CD14-positive monocyte (primary cell): ENCODE data around the gene PACSIN2. TPM values are rescaled to one million over a fixed set of nuclear protein-coding genes. Genes with fewer than 3 reads are reported as not detected.

Experiments
- DNase-seq, 3 donors: peaks; one replicate each; pipeline ENCODE4 v3.0.0-alpha.2; 2011 to 2022
- H2AFZ ChIP-seq: 2 replicates; pipeline ENCODE4 v1.6.0; 2012; ENCODE audit warnings: mild to moderate bottlenecking, low read depth, low read length, inconsistent platforms; ENCODE audit not compliant: insufficient read depth, poor library complexity, severe bottlenecking
- H3K27ac ChIP-seq, 2 donors: 1 replicate in 1 of 2; 2 replicates in 1 of 2; pipeline ENCODE4 v1.5.1; 2012 to 2013; ENCODE audit warnings: low read length in 2 of 2, control low read depth in 1 of 2, inconsistent platforms in 1 of 2, low read depth in 1 of 2, mild to moderate bottlenecking in 1 of 2
- H3K27me3 ChIP-seq, 2 donors: one replicate each; pipeline versions ENCODE4 v1.6.0 to v1.6.1; 2011 to 2013; ENCODE audit warnings: low read length in 2 of 2; ENCODE audit not compliant: control insufficient read depth in 2 of 2, insufficient read depth in 2 of 2
- H3K36me3 ChIP-seq, 2 donors: replicated peaks in 1 of 2; 1 replicate in 1 of 2; 2 replicates in 1 of 2; pipeline versions ENCODE4 v1.5.1 to v1.6.1; 2012 to 2013; ENCODE audit warnings: low read length in 2 of 2, control low read depth in 1 of 2, inconsistent platforms in 1 of 2, mild to moderate bottlenecking in 1 of 2; ENCODE audit not compliant: insufficient read depth in 2 of 2, control insufficient read depth in 1 of 2
- H3K4me1 ChIP-seq, 2 donors: 1 replicate in 1 of 2; 2 replicates in 1 of 2; pipeline versions ENCODE4 v1.5.1 to v1.6.1; 2012 to 2013; ENCODE audit warnings: low read length in 2 of 2, control low read depth in 1 of 2, inconsistent platforms in 1 of 2, mild to moderate bottlenecking in 1 of 2, moderate library complexity in 1 of 2; ENCODE audit not compliant: insufficient read depth in 2 of 2, control insufficient read depth in 1 of 2
- H3K4me2 ChIP-seq: replicated peaks from 2 replicates; pipeline ENCODE3; 2012; ENCODE audit warnings: low read length, moderate library complexity, mild to moderate bottlenecking; ENCODE audit not compliant: poor library complexity, severe bottlenecking; ENCODE audit errors: extremely low read depth
- H3K4me3 ChIP-seq, 3 experiments: fragments of 200-600 bp in 1 of 3; sonication (generic) in 1 of 3; replicated peaks in 1 of 3; 1 replicate in 2 of 3; 2 replicates in 1 of 3; pipeline ENCODE4 v1.5.1; 2011 to 2013; ENCODE audit warnings: low read length in 3 of 3, mild to moderate bottlenecking in 3 of 3, control low read depth in 2 of 3, low read depth in 2 of 3, inconsistent platforms in 1 of 3, moderate library complexity in 1 of 3
- H3K79me2 ChIP-seq: 2 replicates; pipeline ENCODE4 v1.6.0; 2012; ENCODE audit warnings: mild to moderate bottlenecking, control low read depth, inconsistent platforms, low read length, moderate library complexity; ENCODE audit not compliant: insufficient read depth
- H3K9ac ChIP-seq: 2 replicates; pipeline ENCODE4 v1.6.0; 2017; ENCODE audit warnings: low read length, mild to moderate bottlenecking; ENCODE audit not compliant: insufficient read depth, poor library complexity, severe bottlenecking
- H3K9me3 ChIP-seq, 2 donors: replicated peaks in 1 of 2; 1 replicate in 1 of 2; 2 replicates in 1 of 2; pipeline versions ENCODE4 v1.5.1 to v1.6.1; 2012 to 2013; ENCODE audit warnings: low read length in 2 of 2, control low read depth in 1 of 2; ENCODE audit not compliant: control insufficient read depth in 1 of 2, insufficient read depth in 1 of 2
- H4K20me1 ChIP-seq: 2 replicates; pipeline ENCODE4 v1.6.0; 2012; ENCODE audit warnings: mild to moderate bottlenecking, low read length, control low read depth, moderate library complexity; ENCODE audit not compliant: insufficient read depth
- H3K27ac Mint-ChIP-seq, 7 donors: one replicate each; pipeline ENCODE4 v1.8.0; 2020; ENCODE audit warnings: mild to moderate bottlenecking in 7 of 7, mixed read lengths in 7 of 7, moderate library complexity in 6 of 7, inconsistent platforms in 2 of 7
- H3K27me3 Mint-ChIP-seq, 3 donors: one replicate each; pipeline ENCODE4 v1.8.0; 2021 to 2022; ENCODE audit warnings: low read depth in 3 of 3, mild to moderate bottlenecking in 3 of 3, mixed read lengths in 3 of 3, moderate library complexity in 3 of 3, inconsistent platforms in 1 of 3
- H3K36me3 Mint-ChIP-seq, 2 donors: one replicate each; pipeline ENCODE4 v1.8.0; 2020; ENCODE audit warnings: mixed read lengths in 2 of 2, inconsistent platforms in 1 of 2, mild to moderate bottlenecking in 1 of 2
- H3K4me1 Mint-ChIP-seq: one replicate; pipeline ENCODE4 v1.8.0; 2020; ENCODE audit warnings: mild to moderate bottlenecking, mixed read lengths
- H3K4me3 Mint-ChIP-seq, 2 donors: one replicate each; pipeline ENCODE4 v1.8.0; 2020; ENCODE audit warnings: mild to moderate bottlenecking in 2 of 2, mixed read lengths in 2 of 2, moderate library complexity in 1 of 2
- H3K9me3 Mint-ChIP-seq, 7 donors: one replicate each; pipeline ENCODE4 v1.8.0; 2020 to 2022; ENCODE audit warnings: mixed read lengths in 7 of 7, mild to moderate bottlenecking in 6 of 7, moderate library complexity in 6 of 7, inconsistent platforms in 2 of 7
- WGBS: methylation state at CpG from one replicate; pipeline ENCODE4 v1.1.5; 2013; ENCODE audit warnings: missing lambda C conversion rate; ENCODE audit not compliant: insufficient coverage; 5-methylcytosine and 5-hydroxymethylcytosine counted together
- intact Hi-C, 2 donors: fragments of 100-400 bp; cut with micrococcal nuclease; formaldehyde crosslinking; loops; one replicate each; pipeline versions ENCODE4 v1.15.0 to v1.15.1; 2023
- polyA plus RNA-seq, 3 donors: library from polyadenylated mRNA; depleted of rRNA in 1 of 3; unstranded in 2 of 3; stranded (reverse) in 1 of 3; fragments of 300-500 nt in 2 of 3; fragments of >200 nt in 1 of 3; fragmentation: Illumina TruSeq in 2 of 3; gene quantifications; 1 replicate in 2 of 3; 2 replicates in 1 of 3; pipeline ENCODE4 v1.2.3, GENCODE V29; 2012 to 2021
- TF ChIP-seq, protein P1 (sequence below): fragments of 200-600 bp; IDR thresholded peaks from one replicate; pipeline ENCODE4 v1.8.0; 2022; ENCODE audit warnings: antibody characterized with exemption, mild to moderate bottlenecking

The PACSIN2 gene
- polyA plus RNA-seq, 3 donors, result 31.2 to 45.7 (median 40.2) TPM

DNA sequence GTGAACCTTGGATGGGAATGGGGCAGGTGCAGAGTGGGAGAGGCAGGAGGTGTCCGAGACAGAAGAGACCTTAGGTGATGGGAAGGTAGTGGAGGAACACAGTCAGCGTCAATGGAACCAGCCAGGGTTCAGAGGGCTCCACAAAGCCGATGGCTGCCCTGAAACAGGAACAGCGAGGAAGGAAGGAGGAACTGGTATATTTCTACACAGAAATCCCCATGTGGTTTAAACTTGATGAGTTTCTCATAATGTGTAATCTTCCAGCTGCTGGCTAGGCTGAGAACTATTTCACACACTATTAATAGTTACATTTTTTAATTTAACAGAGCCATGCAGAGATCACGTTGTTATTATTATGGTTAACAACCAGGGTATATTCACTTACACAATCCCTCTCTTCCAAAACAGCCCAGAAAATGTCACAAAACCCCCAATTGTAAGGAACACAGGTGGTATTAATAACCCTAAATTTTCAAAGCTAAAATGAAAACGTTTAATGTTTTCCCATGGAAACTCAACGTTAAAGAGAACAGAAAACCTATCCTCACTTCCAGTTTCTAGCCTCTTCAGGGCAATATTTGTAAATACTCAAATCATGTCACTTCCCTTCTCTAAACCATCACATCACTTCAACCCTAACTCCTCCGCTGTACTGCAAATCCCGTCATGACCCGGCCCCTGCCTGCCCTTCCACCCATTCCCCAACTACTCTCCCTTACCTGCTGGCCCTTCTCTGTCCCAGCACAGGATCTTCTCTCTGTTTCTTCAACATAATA, 83.3 kb downstream of the PACSIN2 start:
- H3K79me2 ChIP-seq, result peaks cover 79% of the 10 kb centered on the region
- peak overlapping the region; percentile 93 to 99 for H3K27ac ChIP-seq
- peak overlapping the region; percentile 4 to 57 (median 7) for H3K4me3 ChIP-seq
- H3K9me3 ChIP-seq, result no peaks in the 10 kb centered on the region
- no peaks in the 10 kb centered on the region for H3K36me3 ChIP-seq
- peak overlapping the region; percentile 86 for H3K9ac ChIP-seq
- peaks cover 89% of the 10 kb centered on the region for H3K4me1 Mint-ChIP-seq
- H3K27ac Mint-ChIP-seq, result peak overlapping the region; percentile 100
- no peaks in the 10 kb centered on the region for H4K20me1 ChIP-seq
- H3K4me2 ChIP-seq, result peak overlapping the region; percentile 69
- peak overlapping the region; percentile 72 to 94 for H3K4me3 Mint-ChIP-seq
- TF ChIP-seq, protein P1, sequence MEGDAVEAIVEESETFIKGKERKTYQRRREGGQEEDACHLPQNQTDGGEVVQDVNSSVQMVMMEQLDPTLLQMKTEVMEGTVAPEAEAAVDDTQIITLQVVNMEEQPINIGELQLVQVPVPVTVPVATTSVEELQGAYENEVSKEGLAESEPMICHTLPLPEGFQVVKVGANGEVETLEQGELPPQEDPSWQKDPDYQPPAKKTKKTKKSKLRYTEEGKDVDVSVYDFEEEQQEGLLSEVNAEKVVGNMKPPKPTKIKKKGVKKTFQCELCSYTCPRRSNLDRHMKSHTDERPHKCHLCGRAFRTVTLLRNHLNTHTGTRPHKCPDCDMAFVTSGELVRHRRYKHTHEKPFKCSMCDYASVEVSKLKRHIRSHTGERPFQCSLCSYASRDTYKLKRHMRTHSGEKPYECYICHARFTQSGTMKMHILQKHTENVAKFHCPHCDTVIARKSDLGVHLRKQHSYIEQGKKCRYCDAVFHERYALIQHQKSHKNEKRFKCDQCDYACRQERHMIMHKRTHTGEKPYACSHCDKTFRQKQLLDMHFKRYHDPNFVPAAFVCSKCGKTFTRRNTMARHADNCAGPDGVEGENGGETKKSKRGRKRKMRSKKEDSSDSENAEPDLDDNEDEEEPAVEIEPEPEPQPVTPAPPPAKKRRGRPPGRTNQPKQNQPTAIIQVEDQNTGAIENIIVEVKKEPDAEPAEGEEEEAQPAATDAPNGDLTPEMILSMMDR, result no peak
- DNase-seq, result peak; percentile 84 to 96 (median 91)
- peaks cover 85% of the 10 kb centered on the region in 2 donors for H3K4me1 ChIP-seq
- 3% methylated on average over 7 of the region's 10 CpGs for WGBS
- no peaks in the 10 kb centered on the region for H3K27me3 ChIP-seq
- H2AFZ ChIP-seq, result peak overlapping the region; percentile 9
- intact Hi-C loops, result loop anchor here (2.0 to 10.0 kb wide), 4 partner anchors 31 to 223 kb away; partner anchors contain the start of gene TSPO (in 1 of the 2)
- peaks cover 0 to 2% (median 0%) of the 10 kb centered on the region in 7 donors for H3K9me3 Mint-ChIP-seq
- H3K36me3 Mint-ChIP-seq, result peaks cover 14 to 36% of the 10 kb centered on the region in 2 donors
- peaks cover 0 to 4% (median 1%) of the 10 kb centered on the region in 3 donors for H3K27me3 Mint-ChIP-seq

DNA sequence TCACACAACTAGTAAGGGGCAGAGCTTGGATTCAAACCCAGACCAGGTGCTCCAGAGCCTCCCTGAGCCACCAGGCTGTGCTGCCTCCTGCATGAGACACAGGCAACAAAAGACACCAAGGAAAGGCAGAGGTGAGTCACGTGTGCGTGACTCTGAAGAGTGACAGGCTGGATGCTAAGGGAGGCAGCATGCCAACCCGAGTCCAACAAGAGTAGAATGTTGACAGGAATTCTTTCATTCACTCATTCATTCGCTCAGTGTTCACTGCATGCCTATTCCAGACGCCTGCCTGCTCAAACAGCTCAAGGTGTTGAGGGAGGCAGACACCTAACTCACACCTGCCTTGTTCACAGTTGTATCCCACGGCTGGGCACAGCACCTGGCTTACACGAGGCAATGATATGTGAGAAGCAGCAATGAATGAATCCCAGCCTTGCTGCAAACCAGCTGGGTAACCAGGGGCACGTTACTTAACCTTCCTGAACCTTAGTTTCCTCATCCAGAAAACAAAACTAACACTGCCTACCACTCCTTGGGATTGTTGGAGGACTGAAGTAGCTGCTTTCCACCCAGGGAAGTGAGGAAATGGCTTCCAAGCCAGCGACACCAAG, 84.0 kb downstream of the PACSIN2 start:
- Mint-ChIP-seq H3K36me3 (peaks cover 18 to 40% of the 10 kb centered on the region in 2 donors), H3K4me3 (peak overlapping the region; percentile 72 to 94), H3K4me1 (peaks cover 89% of the 10 kb centered on the region), H3K27ac (peak overlapping the region; percentile 100), H3K9me3 (peaks cover 0 to 2% (median 0%) of the 10 kb centered on the region in 7 donors), H3K27me3 (peaks cover 0 to 4% (median 1%) of the 10 kb centered on the region in 3 donors)
- peaks cover 84 to 85% of the 10 kb centered on the region in 2 donors for H3K4me1 ChIP-seq
- no peaks in the 10 kb centered on the region for H4K20me1 ChIP-seq
- no peaks in the 10 kb centered on the region for H3K27me3 ChIP-seq
- intact Hi-C loops, result loop anchor here (2.0 to 10.0 kb wide), 4 partner anchors 32 to 224 kb away; partner anchors contain the start of gene TSPO (in 1 of the 2)
- no peaks in the 10 kb centered on the region for H3K36me3 ChIP-seq
- peak overlapping the region; percentile 86 for H3K9ac ChIP-seq
- no peaks in the 10 kb centered on the region for H3K9me3 ChIP-seq
- peak overlapping the region; percentile 93 to 99 for H3K27ac ChIP-seq
- TF ChIP-seq, protein P1, result peak; percentile 48
- H3K4me3 ChIP-seq, result peak overlapping the region; percentile 4 to 48 (median 7)
- H3K79me2 ChIP-seq, result peaks cover 79% of the 10 kb centered on the region
- DNase-seq, result peak; percentile 78 to 90 (median 79)
- H2AFZ ChIP-seq, result peak overlapping the region; percentile 9
- peak overlapping the region; percentile 69 for H3K4me2 ChIP-seq
- WGBS, result 71% methylated on average over 3 of the region's 9 CpGs
